Measurements from ENCODE around the gene AGA. TPM values are rescaled to one million over a fixed set of nuclear protein-coding genes. Genes with fewer than 3 reads are reported as not detected.

Gene AGA
- total RNA-seq, 2 experiments from 2014 or later, result 26.0 to 29.0 TPM

DNA sequence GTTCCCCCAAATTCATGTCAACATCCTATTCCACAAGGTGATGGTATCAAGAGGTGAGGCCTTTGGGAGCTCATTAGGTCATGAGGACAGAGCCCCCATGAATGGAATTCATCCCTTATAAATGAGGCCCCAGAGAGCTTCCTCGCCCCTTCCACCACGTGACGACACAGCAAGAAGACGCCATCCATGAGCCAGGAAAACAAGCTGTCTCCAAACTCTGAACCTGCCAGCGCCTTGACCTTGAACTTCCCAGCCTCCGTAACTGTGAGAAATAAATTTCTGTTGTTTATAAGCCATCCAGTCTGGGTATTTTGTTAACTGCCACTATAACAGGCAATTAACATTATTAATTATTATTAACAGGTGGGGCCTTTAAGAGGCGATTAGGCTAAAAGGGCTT lies 5.8 kb downstream of the AGA start:
- Mint-ChIP-seq H3K4me3 (no peak overlapping the region), H3K27me3 (no peaks in the 10 kb centered on the region), H3K36me3 (ENCODE audit: low read depth) (peaks cover 56% of the 10 kb centered on the region), H3K27ac (no peak overlapping the region), H3K9me3 (no peaks in the 10 kb centered on the region), H3K4me1 (peaks cover 19% of the 10 kb centered on the region)
- CTCF ChIA-PET, result no interaction called here
- POLR2A ChIA-PET, result no interaction called here
- DNase-seq, result no peak

DNA sequence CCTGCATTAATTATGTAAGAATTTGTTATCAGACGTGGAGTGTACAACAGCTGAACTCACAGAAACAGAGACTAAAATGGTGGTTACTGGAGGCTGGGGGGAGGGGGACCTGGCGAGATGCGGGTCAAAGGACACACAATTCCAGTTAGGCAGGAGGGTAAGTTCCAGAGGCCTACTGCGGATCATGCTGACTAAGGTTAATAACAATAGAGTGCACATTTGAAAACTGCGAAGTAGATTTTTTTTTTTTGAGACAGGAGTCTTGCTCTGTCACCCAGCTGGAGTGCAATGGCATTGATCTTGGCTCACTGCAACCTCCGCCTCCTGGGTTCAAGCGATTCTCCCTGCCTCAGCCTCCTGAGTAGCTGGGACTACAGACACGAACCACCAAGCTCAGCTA lies 7.6 kb downstream of the AGA start:
- no peak overlapping the region for H3K27ac Mint-ChIP-seq
- H3K4me3 Mint-ChIP-seq, result no peak overlapping the region
- peaks cover 3% of the 10 kb centered on the region for H3K4me1 Mint-ChIP-seq
- ChIA-PET POLR2A (no interaction called here), CTCF (interaction anchor here (0.6 kb wide), 1 partner anchor 40 kb away, joined by 3 read pairs; no protein-coding TSS in a partner anchor)
- no peaks in the 10 kb centered on the region for H3K9me3 Mint-ChIP-seq
- peaks cover 52% of the 10 kb centered on the region for H3K36me3 Mint-ChIP-seq (ENCODE audit: low read depth)
- DNase-seq, result no peak
- no peaks in the 10 kb centered on the region for H3K27me3 Mint-ChIP-seq

DNA sequence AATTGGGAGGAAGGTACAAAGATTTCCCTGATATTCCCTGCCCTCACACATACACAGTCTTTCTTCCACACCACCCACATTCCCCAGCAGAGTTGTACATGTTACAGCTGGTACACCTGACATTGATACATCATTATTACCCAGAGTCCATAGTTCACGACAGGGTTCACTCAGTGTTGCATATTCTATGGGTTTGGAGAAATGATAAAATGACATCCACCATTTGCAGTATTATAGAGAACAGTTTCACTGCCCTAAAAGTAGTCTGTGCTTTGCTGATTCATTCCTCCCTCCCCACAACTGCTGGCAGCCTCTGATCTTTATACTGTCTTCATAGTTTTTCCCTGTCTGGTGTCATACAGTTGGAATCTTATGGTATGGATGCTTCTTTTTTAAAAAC lies 15.0 kb downstream of the AGA start:
- CTCF ChIA-PET, result no interaction called here
- no peaks in the 10 kb centered on the region for H3K9me3 Mint-ChIP-seq
- DNase-seq, result no peak
- peaks cover 9% of the 10 kb centered on the region for H3K36me3 Mint-ChIP-seq (ENCODE audit: low read depth)
- no peak overlapping the region for H3K27ac Mint-ChIP-seq
- no peak overlapping the region for H3K4me3 Mint-ChIP-seq
- H3K4me1 Mint-ChIP-seq, result no peaks in the 10 kb centered on the region
- POLR2A ChIA-PET, result no interaction called here
- peaks cover 2% of the 10 kb centered on the region for H3K27me3 Mint-ChIP-seq

DNA sequence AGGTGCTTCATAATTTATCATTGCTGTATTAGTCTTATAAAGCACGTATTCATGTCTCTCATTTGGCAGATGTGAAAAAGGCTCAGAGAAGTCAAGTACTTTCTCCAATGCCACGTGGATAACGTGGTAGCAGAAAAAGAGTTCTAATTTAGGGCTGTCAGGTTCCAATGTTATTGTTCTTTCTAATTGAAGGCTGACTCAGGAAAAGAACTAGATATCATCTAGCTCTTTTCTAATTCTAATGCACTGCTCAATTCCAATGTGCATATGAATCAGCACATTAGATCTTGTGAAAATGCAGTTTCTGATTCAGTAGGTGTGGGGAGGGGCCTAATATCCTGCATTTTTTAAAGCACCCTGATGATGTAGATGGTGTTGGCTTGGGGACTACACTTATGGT lies 22.8 kb downstream of the AGA start:
- Mint-ChIP-seq H3K4me3 (no peak overlapping the region), H3K9me3 (peaks cover 14% of the 10 kb centered on the region), H3K27ac (no peak overlapping the region), H3K36me3 (ENCODE audit: low read depth) (no peaks in the 10 kb centered on the region), H3K4me1 (no peaks in the 10 kb centered on the region), H3K27me3 (peaks cover 3% of the 10 kb centered on the region)
- no peak for DNase-seq
- CTCF ChIA-PET, result no interaction called here
- POLR2A ChIA-PET, result no interaction called here

DNA sequence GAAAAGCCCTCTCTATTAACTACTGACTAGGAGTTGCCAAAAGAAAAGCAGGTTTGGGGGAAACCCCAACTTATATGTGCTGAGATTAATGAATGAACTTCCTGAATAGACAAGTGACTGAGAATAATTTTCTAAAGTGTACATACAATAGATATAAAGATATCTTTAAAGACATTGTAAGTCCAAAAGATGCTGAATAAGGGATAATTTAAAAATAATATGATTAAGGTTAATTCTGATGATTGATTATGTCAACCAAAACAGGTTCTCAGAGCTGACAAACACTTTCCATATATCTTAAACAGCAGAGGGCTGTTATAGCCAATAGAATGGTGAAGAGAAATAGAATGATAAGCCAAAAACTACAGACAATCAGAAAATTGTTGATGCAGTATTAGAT lies 28.6 kb downstream of the AGA start:
- no peak for DNase-seq
- Mint-ChIP-seq H3K27ac (no peak overlapping the region), H3K27me3 (no peaks in the 10 kb centered on the region), H3K4me3 (no peak overlapping the region), H3K4me1 (peaks cover 5% of the 10 kb centered on the region), H3K9me3 (no peaks in the 10 kb centered on the region), H3K36me3 (ENCODE audit: low read depth) (no peaks in the 10 kb centered on the region)
- ChIA-PET CTCF (interaction anchor here (1.2 kb wide), 1 partner anchor 28 kb away, joined by 3 read pairs; no protein-coding TSS in a partner anchor), POLR2A (no interaction called here)

DNA sequence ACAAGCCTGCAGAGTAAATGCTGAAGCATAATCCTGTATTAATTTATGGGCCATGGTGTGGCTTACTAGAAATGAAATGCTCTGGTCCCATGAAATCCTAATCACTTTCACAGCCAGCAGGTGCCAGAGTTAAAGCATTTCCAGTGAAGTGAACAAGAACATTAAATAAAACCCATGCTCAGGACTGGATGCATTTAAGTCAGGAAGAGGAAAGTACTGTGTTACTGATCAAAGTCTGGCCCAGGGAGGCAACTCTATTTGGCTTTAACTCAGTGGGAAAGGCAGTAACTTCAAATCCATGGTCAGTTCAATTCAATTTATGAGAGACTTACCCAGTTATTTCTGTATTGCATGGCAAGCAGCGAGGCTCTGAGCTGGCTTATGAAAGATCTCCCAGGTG lies 29.2 kb downstream of the AGA start:
- Mint-ChIP-seq H3K4me3 (no peak overlapping the region), H3K27me3 (no peaks in the 10 kb centered on the region), H3K27ac (no peak overlapping the region), H3K4me1 (peaks cover 5% of the 10 kb centered on the region), H3K36me3 (ENCODE audit: low read depth) (no peaks in the 10 kb centered on the region), H3K9me3 (no peaks in the 10 kb centered on the region)
- POLR2A ChIA-PET, result no interaction called here
- CTCF ChIA-PET, result interaction anchor here (1.2 kb wide), 1 partner anchor 28 kb away, joined by 3 read pairs; no protein-coding TSS in a partner anchor
- DNase-seq, result no peak

DNA sequence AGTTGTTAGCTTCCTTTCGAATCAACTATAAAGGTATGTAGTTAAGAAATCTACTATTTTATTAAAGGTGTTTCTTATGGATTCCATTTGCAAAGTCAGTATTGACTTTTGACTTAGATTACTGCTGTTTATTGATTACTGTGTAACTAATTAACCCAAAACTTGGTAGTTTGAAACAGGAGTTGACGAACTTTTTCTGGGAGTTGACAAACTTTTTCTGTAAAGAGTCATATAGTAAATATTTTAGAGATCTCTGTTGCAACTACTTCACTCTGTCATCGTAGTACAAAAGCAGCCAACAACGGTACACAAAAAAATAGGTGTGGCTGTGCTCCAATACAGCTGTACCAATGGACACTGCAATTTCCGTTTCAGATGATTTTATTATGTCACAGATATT lies 30.2 kb downstream of the AGA start:
- Mint-ChIP-seq H3K9me3 (no peaks in the 10 kb centered on the region), H3K4me3 (no peak overlapping the region), H3K27me3 (no peaks in the 10 kb centered on the region), H3K4me1 (peaks cover 5% of the 10 kb centered on the region), H3K27ac (no peak overlapping the region), H3K36me3 (ENCODE audit: low read depth) (no peaks in the 10 kb centered on the region)
- ChIA-PET CTCF (no interaction called here), POLR2A (no interaction called here)
- DNase-seq, result no peak

DNA sequence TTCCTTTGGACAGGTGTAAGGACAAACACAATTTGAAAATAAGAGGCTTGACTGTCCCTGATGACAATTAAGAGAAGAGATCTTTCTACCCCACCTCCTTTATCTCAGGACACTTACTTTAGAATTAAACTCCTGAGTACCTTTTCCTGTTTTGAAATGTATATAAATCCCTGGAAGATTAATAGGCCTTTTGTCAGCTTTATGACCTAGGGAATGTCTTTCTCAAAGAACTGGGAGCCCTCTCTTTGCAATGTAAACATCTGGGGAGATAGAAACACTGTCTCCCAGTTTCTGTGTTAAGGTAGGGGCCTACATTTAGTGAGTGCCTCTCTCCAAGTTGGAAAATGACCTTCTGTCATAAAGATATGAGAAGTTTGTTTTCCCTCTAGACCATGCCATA lies 31.7 kb downstream of the AGA start:
- CTCF ChIA-PET, result interaction anchor here (1.9 kb wide), 1 partner anchor 7 kb away, joined by 4 read pairs; no protein-coding TSS in a partner anchor
- no peaks in the 10 kb centered on the region for H3K9me3 Mint-ChIP-seq
- peaks cover 5% of the 10 kb centered on the region for H3K4me1 Mint-ChIP-seq
- POLR2A ChIA-PET, result no interaction called here
- DNase-seq, result no peak
- no peak overlapping the region for H3K4me3 Mint-ChIP-seq
- H3K36me3 Mint-ChIP-seq (ENCODE audit: low read depth), result no peaks in the 10 kb centered on the region
- H3K27me3 Mint-ChIP-seq, result no peaks in the 10 kb centered on the region
- no peak overlapping the region for H3K27ac Mint-ChIP-seq

DNA sequence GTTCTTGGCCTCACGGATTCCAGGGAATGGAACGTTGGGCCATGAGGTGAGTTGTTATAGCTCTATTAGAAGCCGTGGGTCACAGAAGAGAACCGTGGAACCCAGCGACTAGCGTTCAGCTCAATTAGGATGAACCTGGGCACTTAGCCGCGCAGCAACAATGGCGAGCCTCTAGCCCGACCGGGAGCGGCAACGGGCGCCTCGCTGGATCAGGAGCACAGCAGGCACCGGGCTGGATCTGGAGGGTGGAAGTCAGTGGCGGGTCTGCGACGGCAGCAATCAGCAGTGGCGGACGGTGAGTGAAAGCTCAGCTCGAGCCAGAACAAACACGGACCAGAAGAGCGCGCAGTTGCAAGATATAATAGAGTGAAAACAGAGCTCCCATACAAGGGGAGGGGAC lies 34.2 kb downstream of the AGA start:
- POLR2A ChIA-PET, result no interaction called here

DNA sequence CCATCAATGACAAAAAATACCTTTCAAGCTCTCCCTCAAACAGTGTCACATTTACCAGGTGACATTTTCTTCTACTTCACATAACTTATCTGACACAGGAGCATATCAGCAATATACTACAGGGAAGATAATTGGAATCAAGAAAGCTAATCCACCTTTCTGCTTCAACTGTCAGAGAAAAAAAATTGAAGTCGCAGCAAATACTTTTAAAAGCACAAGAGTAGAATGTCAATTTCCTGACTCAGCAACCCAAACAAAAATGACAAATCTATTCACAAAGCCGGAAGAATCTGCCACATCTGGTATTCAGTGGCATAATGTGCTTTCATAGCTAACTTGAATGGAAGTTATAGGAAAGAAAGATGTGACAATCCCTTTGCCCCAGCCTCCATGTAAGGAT lies 36.7 kb downstream of the AGA start:
- Mint-ChIP-seq H3K36me3 (ENCODE audit: low read depth) (peaks cover 13% of the 10 kb centered on the region), H3K27me3 (peaks cover 1% of the 10 kb centered on the region), H3K27ac (no peak overlapping the region), H3K9me3 (no peaks in the 10 kb centered on the region), H3K4me3 (no peak overlapping the region), H3K4me1 (peaks cover 37% of the 10 kb centered on the region)
- POLR2A ChIA-PET, result no interaction called here
- DNase-seq, result no peak
- CTCF ChIA-PET, result no interaction called here

More for the DNA sequence above, 34.2 kb downstream of the AGA start:
- H3K4me1 Mint-ChIP-seq, result peaks cover 17% of the 10 kb centered on the region
- H3K36me3 Mint-ChIP-seq (ENCODE audit: low read depth), result no peaks in the 10 kb centered on the region
- no peak overlapping the region for H3K27ac Mint-ChIP-seq
- H3K27me3 Mint-ChIP-seq, result peaks cover 1% of the 10 kb centered on the region
- H3K4me3 Mint-ChIP-seq, result no peak overlapping the region
- CTCF ChIA-PET, result interaction anchor here (1.1 kb wide), 1 partner anchor 8 kb away, joined by 4 read pairs; no protein-coding TSS in a partner anchor
- H3K9me3 Mint-ChIP-seq, result no peaks in the 10 kb centered on the region
- DNase-seq, result no peak

DNA sequence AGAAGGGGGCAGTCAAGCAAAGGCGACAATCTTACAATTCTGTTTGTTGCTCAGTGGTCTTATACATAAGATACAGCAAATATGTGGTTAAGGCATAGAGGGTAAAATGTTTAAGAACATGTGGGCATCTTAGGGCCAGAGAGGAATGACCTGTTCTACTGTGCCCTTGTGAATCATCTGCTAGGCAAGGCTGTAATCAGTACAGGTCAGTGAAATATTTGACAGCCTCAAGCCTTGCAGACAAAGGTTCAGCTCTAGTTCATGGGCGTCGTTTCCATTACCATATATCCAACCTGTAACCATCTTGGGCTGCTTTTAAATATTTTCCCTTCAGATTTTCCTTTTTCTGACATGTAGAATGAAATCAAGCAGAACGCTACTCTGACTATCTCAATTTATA lies 37.3 kb downstream of the AGA start:
- H3K4me3 Mint-ChIP-seq, result no peak overlapping the region
- no peak overlapping the region for H3K27ac Mint-ChIP-seq
- peaks cover 42% of the 10 kb centered on the region for H3K4me1 Mint-ChIP-seq
- POLR2A ChIA-PET, result no interaction called here
- peaks cover 17% of the 10 kb centered on the region for H3K36me3 Mint-ChIP-seq (ENCODE audit: low read depth)
- no peak for DNase-seq
- CTCF ChIA-PET, result no interaction called here
- peaks cover 3% of the 10 kb centered on the region for H3K9me3 Mint-ChIP-seq
- peaks cover 1% of the 10 kb centered on the region for H3K27me3 Mint-ChIP-seq

DNA sequence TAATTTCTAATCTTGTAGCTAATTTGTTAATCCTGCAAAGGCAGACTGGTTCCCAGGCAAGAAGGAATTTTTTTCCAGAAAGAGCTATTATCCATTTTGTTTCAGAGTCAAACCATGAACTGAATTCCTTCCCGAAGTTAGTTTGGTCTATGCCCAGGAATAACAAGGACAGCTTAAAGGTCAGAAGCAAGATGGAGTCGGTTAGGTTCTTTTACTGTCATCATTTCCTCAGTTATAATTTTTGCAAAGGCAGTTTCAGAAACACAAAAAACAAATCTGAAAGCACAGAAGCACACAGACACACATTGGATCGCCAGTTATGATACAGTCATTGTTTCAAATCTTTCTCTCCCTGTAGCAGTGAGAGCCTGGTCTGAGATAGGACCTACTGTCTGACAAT lies 37.9 kb downstream of the AGA start:
- Mint-ChIP-seq H3K9me3 (peaks cover 5% of the 10 kb centered on the region), H3K4me1 (peaks cover 44% of the 10 kb centered on the region), H3K36me3 (ENCODE audit: low read depth) (peaks cover 19% of the 10 kb centered on the region), H3K4me3 (no peak overlapping the region), H3K27me3 (peaks cover 1% of the 10 kb centered on the region), H3K27ac (no peak overlapping the region)
- DNase-seq, result no peak
- CTCF ChIA-PET, result no interaction called here
- POLR2A ChIA-PET, result no interaction called here

DNA sequence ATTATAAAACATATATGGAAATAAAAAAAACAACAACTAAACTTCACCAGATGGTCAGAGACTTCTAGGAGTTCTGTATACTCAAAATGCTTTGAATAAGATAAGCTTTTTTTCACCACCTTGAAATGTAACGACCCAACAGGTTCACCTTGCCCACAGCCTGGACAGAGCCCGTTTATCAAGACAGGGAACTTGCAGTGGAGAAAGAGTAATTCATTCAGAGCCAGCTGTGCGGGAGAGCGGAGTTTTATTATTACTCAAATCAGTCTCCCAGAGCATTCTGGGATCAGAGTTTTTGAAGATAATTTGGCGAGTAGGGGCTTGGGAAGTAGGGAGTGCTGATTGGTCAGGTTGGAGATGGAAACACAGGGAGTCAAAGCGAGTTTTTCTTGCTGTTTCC lies 38.5 kb downstream of the AGA start:
- ChIA-PET CTCF (no interaction called here), POLR2A (no interaction called here)
- peaks cover 1% of the 10 kb centered on the region for H3K27me3 Mint-ChIP-seq
- H3K27ac Mint-ChIP-seq, result no peak overlapping the region
- peaks cover 19% of the 10 kb centered on the region for H3K36me3 Mint-ChIP-seq (ENCODE audit: low read depth)
- H3K4me3 Mint-ChIP-seq, result no peak overlapping the region
- peaks cover 48% of the 10 kb centered on the region for H3K4me1 Mint-ChIP-seq
- DNase-seq, result no peak
- peaks cover 5% of the 10 kb centered on the region for H3K9me3 Mint-ChIP-seq

DNA sequence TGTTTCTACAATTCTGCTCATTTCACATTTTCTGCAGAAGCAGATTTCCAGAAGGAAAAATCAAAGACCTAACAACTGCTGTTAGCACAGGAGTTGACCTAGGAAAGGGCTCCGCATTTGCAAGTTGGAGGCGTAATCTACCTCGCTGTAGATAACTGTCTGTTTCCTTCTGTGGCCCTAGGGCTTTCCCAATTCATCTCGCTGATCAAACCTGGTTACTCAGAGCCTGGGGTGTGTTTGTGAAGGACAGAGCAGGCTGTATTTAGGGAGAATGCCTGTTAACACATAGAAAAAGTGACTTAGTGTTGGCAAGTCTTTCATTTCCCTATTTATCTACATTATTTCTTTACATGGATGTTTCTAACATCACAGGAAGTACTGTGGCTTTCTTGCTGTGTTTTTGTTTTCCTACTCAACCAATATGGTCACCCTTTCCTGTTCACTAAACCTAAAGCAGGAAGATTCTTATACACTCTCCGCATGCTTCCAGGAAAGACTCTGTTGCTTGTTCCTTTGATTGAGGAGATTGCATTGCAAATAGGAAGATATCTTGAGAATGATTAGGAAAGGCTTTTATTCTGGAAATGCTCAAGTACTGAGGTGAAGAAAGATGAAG lies 40.5 kb downstream of the AGA start:
- Mint-ChIP-seq H3K4me3 (peak overlapping the region; percentile 19), H3K27ac (peak overlapping the region; percentile 88), H3K9me3 (peaks cover 18% of the 10 kb centered on the region), H3K36me3 (ENCODE audit: low read depth) (peaks cover 25% of the 10 kb centered on the region), H3K27me3 (peaks cover 1% of the 10 kb centered on the region), H3K4me1 (peaks cover 48% of the 10 kb centered on the region)
- ChIA-PET CTCF (interaction anchor here (1.1 kb wide), 1 partner anchor 14 kb away, joined by 4 read pairs; no protein-coding TSS in a partner anchor), POLR2A (no interaction called here)
- DNase-seq, result peak; percentile 10
